HG03442 (cell line): ENCODE results near the gene LPIN1.

Experiments used
- ATAC-seq: cut with Tn5 transposase; IDR thresholded peaks from one replicate; pipeline ENCODE4 v1.9.1; 2021; ENCODE audit warnings: mild to moderate bottlenecking, moderate library complexity; ENCODE audit not compliant: unreplicated experiment

LPIN1 gene

DNA sequence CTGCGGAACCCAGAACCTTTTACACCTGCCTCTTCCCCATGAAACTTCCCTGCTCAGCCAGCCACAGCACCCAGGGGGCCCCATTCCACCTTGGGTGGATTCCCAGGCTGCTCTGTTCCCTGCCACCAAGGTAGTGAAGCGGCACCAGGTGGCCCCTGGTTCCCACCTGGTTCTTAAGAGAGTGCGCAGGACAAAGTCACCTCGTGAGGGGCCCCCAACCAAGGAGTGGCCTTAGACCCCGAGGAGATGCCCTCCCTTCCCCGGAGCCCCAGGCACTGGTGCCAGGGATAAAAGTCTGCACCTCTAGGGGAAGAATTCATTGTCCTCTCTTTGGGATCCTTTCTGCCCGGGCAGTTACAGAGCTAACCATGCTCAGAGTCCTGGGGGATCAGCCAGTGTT is 3.1 kb upstream of the LPIN1 start:
- no peak for ATAC-seq

DNA sequence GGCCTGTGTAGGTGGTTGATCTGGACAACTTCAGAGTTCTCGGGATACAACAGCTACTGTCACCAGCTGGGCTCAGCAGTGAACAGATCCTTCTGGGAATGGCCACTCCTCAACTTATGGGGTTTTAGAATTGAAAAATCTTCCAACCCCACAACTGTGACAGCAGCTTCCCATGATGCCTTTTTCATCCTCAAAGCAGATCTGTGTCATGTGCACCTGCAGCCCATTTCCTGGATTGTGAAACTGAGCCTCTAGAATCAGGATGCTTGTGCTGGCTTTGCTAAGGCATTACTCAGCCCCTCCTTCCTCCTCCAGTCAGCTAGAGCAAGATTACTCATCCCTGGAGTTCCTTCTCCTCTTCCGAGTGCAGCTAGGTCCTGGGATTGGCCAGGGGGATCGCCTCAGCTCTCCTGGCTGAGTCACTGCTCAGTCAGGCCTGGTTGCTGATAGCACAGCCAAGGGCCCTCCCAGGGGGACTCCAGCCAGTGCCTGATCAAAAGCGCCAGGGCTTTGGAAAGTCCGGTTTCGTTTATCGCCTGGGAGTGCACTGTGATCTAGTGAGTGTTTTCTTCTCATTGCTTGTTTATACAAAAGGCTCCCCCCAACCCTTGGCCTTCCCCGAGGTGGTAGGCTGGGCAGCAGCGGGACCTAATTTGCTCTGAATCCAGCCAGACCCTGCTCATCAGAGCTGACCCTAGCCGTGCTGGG is 2.4 kb upstream of the LPIN1 start:
- ATAC-seq = peak; percentile 64

DNA sequence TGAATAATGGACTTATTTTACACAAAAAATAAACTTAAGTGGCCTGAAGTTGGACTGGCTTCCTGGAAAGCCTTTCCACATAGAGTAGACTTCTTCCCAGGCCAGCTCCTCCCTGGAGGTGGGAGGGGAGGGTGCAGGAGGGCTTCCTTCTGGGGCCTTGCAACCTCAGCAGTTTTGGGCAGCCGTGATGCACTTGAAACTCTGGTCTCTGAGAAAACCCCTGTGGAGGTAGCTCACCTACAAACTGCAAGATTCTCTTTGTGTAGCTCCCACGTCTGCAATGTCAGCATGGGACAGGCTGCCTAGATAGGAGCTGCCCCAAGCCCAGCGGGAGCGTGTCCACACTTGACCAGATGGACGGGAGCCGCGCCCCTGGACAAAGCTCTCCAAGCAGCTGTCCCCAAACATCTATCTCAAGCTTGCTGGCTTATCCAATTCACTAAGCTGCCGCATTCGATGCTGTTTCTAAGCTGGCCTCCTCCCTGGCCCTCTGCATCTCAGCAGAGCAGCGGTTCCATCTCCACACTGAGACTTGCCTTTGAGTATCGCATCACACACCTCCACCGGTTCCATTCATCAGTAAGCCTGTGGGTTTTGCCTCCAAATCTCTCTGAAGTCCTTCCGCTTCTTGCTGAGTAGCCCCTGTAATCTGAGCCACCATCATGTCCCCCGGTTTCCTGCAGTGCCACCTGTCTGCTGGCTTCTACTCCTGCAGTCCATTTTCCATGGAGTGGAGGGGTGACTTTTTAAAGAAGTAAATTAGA is 1.6 kb upstream of the LPIN1 start:
- no peak for ATAC-seq

DNA sequence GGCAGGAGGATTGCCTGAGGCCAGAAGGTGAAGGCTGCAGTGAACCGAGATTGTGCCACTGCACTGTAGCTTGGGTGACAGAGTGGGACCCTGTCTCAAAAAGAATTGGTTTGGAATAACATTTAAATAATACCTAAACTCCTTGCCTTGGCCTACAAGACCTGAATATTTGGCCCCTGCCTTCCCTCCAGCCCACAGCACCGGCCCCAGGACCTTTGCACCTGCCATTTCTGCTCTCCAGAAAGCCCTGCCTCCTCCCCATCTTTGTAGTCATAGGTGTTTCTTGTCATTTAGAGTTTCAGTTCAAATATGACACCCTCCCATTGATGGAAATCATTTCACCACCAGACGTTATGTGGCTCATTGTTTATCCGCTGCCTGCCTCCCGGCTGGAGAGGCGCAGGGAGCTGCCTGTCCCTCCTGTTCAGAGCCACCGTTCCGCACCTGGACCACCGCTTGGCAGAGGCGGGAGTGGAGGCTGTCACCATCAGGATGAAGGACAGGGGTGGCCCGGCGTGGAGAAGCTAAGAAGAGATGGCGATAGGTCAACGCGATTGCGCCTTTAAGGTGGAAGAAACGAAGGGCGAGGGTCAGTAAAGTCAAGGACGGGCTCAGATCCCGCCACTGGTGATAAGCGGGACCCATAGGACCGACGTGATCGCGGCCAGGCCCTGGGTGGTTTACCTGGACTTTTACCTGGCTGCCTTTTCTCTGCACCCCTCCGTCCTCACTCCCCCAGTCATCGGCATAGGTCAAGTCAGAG is 638 bp upstream of the LPIN1 start:
- no peak for ATAC-seq

DNA sequence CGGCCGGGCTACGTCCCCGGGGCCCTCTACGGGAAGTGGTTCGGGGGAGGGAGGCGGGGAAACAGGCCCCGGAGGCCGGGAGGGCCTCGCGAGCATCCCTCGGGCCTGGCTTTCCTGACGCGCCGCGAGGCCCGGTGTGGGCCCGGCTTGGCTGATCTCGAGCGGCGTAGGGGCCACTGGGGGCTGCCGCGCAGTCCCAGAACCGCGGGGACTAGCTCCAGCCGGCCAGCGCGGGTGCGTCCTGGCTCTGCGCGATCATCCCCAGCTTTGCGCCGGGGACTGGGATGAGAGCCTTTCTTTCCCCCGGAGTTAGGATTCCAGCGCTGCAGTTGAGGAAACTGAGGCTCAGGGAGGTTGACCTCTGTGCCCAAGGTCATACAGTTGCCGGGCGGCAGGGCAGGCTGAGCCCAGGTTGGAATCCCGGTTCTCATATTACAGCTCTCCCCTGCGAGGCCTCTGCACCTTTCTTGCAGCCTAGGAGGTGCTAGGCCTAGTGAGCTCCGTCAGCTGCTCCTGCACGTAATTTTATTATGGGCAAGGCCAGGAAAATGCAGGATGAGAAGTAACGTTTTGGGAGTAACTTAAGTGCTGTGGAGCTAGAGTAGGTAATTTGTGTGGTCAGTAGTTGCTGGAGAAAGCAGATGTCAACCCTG is 501 bp downstream of the LPIN1 start:
- ATAC-seq = no peak

DNA sequence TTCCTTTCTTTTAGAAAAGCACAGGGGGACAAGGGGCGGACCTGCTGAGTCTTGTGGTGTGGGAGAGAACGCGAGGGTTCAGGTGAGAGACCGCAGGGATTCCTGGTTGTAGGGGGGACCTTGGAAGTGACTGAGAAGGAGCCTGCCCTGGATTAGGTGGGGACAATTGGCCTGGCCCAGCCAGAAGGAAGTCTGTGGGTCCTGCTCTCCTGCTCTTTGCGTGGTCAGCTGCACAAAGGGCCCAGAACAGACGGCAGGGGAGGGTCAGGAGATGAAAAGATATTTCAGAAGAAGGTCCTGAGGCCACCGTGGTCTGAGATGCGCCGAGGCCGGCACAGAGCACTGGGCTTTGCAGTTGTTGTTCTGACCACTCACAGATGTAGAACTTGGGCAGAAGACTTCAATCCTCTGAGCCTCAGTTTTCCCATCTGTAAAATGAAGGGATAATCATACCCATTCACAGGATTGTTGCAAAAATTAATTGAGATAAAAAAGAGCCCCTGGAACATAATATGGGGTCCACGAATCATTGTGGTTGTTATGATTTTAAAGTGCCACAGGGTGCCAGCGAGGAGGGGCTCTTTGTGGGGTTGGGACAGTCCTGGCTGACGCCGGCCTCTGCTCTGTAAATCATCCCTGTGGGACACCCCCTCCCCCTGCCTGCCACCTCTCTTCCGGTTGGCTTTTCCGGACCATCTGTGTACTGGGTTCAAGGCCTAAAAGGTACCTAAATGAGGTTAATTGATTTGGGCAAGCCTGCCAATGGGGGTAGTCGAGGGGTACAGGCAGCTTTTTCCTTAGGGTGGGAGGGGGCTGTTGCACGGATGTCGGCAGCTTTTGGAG is 1.8 kb downstream of the LPIN1 start:
- no peak for ATAC-seq

DNA sequence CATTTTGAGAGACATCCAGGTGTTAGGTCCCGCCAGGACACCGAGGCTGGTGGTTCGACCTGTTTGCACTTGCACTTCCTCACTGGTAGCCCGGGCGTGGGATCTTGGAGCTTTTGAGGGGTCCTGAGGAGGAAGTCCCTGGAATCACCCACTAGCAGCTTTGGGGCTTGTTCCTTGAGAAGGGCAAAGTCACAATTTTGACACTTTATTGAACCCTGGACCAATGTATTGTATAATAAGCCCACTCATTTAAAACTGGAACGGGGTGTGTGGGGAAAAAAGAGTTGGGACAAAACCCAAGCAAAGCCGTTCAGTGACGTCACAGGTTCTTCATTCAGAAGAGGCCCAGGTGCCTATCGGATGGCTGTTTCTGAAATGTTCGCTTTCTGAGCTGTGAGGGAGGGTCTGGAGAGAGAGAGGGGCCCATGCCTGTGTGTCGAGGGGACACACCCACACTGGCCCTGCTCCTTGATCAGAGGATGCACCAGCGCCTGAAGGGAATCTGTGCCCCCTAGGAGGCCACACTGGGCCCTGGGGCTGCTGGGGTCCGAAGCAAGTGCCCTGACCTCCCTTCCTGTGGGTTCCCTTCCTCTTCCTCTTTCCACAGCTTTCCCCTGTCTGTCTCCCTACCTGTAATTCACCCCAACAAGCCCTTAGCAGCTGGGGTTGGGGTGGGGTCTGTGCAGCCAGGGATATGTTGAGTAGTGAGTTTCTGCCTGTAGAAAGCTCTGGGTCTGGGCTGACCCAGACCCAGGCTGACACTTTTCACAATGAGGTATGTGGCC is 2.6 kb downstream of the LPIN1 start:
- no peak for ATAC-seq

DNA sequence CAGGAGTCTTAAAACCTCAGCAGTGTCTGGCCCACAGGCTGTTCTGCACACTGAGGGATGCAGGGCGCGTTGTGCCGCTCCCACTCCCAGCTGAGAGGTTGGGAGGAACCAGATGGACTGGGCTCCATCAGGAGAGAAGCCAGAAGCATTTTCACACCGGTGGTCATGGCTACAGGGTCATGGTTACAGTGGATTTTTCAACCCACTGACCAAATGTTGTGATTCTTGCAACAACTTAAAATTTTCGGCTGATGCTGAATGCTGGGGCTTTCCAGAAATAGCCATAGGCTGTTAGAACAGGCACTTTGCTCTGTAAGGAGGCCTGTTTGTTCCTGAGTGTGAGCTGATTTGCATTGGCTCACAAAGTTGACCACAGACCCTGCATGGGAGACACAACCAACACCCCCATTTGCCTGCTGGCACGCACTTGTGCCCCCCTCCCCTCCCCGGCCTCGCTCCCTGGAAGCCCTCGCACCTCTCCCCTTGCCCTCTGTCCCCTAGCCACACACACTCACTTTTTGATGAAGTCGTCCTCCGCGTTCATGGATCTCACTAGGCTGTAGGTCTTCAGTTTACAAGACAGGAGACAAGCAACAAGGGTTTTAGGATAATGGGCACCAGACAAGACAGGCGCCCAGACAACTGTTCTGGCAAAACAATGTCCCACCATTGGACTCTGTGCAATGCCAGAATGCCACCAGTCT is 3.4 kb downstream of the LPIN1 start:
- no peak for ATAC-seq

DNA sequence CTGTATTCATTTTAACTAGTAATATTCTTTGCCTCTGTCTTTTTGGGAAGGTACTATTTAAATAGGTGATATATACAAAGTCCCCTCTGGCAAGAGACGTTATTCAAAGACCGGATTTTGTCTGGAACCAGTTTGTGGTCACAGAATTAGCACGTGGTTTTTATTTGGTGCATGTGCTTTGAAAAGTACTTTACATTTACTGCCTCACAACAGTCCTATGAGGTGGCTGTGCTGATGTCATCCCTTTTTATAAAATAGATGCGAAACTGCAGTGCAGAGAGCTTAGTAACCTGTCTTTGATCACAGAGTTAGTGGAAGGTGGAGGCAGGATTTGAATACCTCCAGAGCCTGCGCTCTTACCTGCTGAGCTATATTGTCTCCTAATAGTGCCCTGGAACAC is 4.0 kb downstream of the LPIN1 start:
- ATAC-seq = peak; percentile 29

DNA sequence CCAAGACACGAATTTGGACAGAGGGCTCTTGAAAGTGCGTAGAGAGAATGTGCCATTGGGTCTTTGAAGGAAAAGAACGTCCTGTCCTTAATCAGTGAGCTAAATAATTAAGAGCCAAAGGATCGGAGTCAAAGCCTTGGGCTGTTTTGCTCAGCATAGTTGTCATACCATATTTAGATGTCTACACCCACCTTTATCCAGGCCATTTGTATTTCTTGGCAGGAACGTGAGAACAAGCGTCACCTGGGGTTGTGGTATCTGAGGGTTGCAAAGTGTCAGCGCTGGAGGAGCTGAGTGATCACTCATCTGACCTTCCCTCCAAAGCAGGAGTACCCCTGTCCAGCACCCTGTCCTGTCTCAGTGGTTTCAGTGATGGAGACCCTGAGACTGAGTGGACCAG is 4.5 kb downstream of the LPIN1 start:
- no peak for ATAC-seq

DNA sequence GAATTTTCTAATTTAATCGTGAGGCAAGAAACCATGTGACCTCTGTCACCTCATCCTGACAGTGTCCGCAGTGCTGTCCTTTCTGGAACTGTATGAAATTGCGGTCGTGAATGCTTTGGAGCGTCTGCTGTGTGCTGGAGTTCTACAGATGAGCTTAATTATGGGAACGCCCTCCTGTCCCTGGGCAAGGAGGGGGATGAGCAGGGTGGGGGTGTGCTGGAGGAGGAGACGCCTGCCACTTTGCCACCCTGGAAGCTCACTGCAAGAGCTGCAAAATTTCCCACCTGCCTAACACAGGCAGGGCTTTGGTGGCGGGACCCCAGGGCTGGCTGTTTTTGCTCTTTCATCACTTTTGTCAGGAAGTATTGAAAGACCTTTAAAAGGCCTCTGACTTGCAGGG is 6.5 kb downstream of the LPIN1 start:
- ATAC-seq = no peak

DNA sequence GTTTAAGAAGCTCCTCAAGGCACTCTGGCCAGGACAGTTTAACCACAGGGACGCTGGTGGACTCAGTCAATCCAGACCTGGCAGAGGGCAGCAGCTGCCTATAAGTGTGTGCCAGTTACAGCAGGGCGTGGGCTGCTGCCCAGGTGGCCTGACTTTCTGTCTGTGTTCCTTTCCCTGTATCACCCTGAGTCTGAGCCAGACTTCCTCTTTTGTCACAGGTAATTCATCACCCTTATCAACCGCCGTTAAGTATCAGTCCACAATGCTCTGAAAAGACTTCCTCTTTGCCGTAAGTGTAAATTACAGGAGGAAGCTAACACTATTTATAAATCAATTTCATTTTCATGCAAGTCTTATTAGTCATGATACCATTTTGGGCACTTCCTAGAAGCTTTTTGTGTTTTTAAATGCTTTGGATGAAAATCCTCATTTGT is 7.0 kb downstream of the LPIN1 start:
- ATAC-seq = peak; percentile 72

DNA sequence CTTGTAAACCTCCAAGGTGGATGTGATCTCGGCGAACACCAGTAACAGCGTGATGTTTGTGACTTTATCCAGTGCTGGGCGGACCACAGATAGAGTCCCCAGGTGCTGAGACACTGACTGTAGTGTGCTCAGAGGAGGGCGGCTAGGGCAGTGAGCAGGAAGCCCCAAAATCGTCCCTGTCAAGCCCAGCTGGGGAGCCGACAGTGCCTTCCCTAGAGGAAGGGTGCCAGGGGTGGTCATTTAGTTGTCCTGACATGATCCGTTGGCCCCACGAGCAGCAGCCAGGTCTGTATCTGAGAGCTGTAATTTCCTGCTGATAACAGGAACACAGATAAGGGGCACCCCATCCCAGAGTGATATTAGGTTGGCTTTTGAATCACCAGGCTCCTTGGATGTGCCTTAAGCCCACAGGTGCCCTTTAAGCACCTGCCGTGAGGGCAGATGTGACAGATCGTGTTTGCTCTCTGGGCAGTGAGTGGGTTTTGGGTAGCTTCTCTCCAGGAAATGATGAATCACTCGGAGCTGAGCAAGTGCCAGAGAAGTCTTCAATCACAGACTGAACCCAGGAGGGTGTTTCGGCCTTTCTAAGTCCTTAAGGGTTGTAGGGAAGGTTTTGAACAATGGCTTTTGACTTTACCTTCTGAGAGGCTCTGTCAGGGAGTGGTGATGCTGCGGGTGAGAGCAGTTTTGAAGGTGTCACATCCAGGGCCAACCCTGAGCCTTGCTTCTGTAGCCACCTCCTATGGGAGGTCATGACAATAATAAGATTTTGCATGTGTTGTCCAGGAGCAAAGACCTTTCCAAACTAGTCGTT is 7.7 kb downstream of the LPIN1 start:
- peak; percentile 25 for ATAC-seq

DNA sequence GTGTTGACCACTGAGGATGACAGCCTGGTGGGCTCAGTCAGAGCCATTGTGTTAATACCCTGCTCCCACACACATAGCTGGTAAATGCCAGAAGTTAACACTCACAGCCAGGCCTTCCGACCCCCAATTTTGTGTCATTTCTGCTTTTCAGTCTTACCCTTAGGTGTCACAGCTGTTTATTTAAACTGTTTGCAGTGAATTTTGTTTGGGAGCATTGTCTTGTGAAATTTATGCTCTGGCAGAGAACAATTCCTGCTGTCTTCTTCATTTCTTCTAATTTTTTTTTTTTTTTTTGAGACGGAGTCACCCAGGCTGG is 8.2 kb downstream of the LPIN1 start:
- ATAC-seq = no peak

DNA sequence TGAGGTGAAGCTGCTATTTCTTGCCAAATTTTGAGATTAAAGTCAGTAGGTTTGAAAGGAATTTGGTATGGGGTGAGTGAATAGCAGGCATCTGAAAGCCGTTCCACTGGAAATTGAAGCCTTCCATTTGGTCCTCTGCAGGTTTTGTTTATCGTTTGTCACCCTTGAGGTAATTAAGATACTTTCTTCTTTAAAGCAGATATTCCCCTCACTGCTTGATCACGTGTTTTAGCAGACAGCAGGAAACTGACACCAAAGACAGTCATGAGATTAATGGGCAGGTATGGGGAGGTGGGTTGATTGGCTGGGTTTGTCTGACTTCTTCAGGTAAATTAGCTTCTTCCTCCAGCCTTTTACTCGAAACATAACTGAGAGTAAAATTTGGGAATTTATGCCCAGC is 10.7 kb downstream of the LPIN1 start:
- no peak for ATAC-seq

DNA sequence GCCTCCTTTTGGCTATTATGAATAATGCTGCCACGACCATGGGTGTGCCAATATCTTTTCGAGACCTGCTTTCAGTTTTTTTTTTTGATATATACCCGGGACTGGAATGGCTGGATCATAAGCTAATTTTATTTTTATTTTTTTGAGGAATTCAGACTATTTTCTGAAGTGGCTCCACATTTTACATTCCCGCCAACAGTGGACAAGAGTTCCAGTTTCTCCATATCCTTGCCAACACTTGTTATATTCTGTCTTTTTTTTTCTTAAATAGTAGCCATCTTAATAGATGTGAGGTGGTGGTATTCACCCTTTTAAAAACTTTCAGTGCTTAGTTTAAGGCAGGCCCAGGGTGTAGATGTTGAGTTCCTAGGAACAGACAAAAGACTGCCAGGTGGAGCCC is 11.8 kb downstream of the LPIN1 start:
- ATAC-seq = no peak

DNA sequence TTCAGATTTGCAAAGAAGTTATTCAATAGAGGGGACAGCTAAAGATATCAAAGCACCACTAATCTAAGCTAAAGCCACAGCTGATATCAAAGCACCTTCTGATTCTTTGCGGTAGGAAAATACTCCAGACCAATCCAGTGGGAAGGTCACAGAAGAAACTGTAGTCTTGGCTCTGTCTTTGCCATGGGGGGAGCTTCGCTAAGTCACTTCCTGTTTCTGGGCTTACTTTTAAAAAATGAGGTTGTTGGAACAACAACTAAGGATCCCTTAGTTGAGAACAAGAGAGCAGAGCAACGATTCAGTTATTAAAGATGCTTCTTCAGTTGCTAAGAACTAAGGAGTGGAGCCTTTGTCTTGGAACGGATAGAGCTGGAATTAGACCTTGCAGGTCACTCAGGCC is 12.2 kb downstream of the LPIN1 start:
- no peak for ATAC-seq
